CD1c-positive myeloid dendritic cell (primary cell): ENCODE measurements around the gene DMPK.

Source experiments
- DNase-seq: peaks from one replicate; pipeline ENCODE4 v3.0.0-alpha.2; 2016; ENCODE audit errors: extremely low spot score

Gene DMPK

GRCh38 chr19:45782162-45782691 is at the start of gene DMPK:
Gene DMPK (minus strand): TSS chr19:45782490. CDS start chr19:45782352, 138 bp downstream.
- no peak for DNase-seq

GRCh38 chr19:45828945-45829344 is 46.7 kb upstream of the DMPK start:
- DNase-seq = no peak

- DNase-seq = no peak
These were observed 46.2 kb upstream of the DMPK start for GRCh38 chr19:45828523-45828922.

- no peak for DNase-seq
These were observed 45.3 kb upstream of the DMPK start for GRCh38 chr19:45827459-45828093.

GRCh38 chr19:45826934-45827333 is 44.6 kb upstream of the DMPK start:
- no peak for DNase-seq

- no peak for DNase-seq
These were observed 43.9 kb upstream of the DMPK start for GRCh38 chr19:45825917-45826893.

GRCh38 chr19:45825263-45825605 is 42.9 kb upstream of the DMPK start:
- no peak for DNase-seq

GRCh38 chr19:45824531-45825262 is 42.4 kb upstream of the DMPK start:
- DNase-seq = no peak

- DNase-seq = no peak
These were observed 41.8 kb upstream of the DMPK start for GRCh38 chr19:45824041-45824471.

GRCh38 chr19:45823182-45823581 is 40.9 kb upstream of the DMPK start:
- no peak for DNase-seq

- DNase-seq = no peak
These were observed 40.4 kb upstream of the DMPK start for GRCh38 chr19:45822716-45823115.

- no peak for DNase-seq
These were observed 39.3 kb upstream of the DMPK start for GRCh38 chr19:45821570-45821969.

- no peak for DNase-seq
These were observed 38.8 kb upstream of the DMPK start for GRCh38 chr19:45821103-45821521.

- no peak for DNase-seq
These were observed 38.3 kb upstream of the DMPK start for GRCh38 chr19:45820413-45821102.

GRCh38 chr19:45819769-45820168 is 37.5 kb upstream of the DMPK start:
- DNase-seq = no peak

- DNase-seq = no peak
These were observed 35.5 kb upstream of the DMPK start for GRCh38 chr19:45817725-45818301.

- DNase-seq = peak; percentile 97
These were observed 34.9 kb upstream of the DMPK start for GRCh38 chr19:45817010-45817724.

- no peak for DNase-seq
These were observed 34.1 kb upstream of the DMPK start for GRCh38 chr19:45816236-45817009.

- no peak for DNase-seq
These were observed 33.4 kb upstream of the DMPK start for GRCh38 chr19:45815481-45816216.
